Measurements from ENCODE around the gene CHI3L1. TPM values are rescaled to one million over a fixed set of nuclear protein-coding genes. Genes with fewer than 3 reads are reported as not detected.

CHI3L1 gene
- total RNA-seq, 1 experiment from 2014 or later, result 5.7 TPM

GRCh38 chr1:203169770-203170520, 16.6 kb downstream of the CHI3L1 start:
- DNase-seq (ENCODE audit: low read depth), result no peak

GRCh38 chr1:203168991-203169390, 17.5 kb downstream of the CHI3L1 start:
- no peak for DNase-seq (ENCODE audit: low read depth)

DNA sequence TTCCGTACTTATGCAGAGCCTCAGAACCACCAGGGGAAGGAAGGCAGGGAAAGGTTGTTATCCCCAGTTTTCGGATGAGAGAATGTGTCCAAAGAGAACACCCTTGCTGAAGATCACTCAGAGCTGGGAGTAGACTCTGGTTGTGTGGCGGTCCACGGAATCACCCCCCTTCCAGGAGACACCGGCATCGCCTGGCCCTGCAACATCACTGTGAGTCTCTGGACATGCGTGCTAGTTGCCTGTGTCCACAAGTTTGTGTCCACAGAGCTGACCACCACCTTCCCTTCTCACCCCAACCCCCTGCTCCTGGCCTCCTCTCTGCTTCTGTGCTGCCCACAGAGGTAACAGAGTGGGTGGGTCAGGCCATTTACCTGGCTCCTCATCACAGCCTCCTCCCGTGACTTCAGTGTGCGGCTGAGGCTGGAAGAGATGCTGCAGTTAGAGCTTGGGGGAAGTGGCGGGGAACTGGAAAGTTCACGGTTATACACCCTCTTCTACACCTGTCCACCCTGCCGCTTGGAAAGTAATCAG, 18.2 kb downstream of the CHI3L1 start:
- DNase-seq (ENCODE audit: low read depth), result no peak

DNA sequence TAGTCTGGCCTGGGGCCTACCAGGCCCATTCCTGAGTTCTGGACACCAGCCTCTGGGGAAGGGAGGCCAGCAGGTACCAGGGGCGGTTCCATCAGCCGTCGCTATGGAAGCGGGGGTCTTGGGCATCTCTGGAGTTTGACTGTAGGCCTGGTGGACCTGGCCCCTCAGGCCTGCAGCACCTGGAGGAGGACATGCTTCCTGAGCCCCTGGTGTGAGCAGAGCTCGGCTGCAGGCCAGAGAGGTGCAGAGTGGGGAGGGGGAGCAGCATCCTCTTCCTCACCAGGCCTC, 18.6 kb downstream of the CHI3L1 start:
- DNase-seq (ENCODE audit: low read depth), result no peak

- DNase-seq (ENCODE audit: low read depth), result peak; percentile 23
Observed at GRCh38 chr1:203167026-203167912, 19.2 kb downstream of the CHI3L1 start.

DNA sequence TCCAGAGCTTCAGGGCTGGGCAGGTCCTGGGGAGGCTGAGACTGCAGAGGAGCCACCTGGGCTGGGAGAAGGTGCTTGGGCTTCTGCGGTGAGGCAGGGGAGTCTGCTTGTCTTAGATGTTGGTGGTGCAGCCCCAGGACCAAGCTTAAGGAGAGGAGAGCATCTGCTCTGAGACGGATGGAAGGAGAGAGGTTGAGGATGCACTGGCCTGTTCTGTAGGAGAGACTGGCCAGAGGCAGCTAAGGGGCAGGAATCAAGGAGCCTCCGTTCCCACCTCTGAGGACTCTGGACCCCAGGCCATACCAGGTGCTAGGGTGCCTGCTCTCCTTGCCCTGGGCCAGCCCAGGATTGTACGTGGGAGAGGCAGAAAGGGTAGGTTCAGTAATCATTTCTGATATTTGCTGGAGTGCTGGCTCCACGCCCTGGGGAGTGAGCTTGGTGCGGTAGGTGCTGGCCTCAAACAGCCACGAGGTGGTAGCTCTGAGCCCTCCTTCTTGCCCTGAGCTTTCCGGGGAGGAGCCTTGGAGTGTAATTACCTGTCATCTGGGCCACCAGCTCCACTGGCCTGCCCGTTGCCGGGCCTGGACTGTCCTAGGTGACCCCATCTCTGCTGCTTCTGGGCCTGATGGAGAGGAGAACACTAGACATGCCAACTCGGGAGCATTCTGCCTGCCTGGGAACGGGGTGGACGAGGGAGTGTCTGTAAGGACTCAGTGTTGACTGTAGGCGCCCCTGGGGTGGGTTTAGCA, 20.1 kb downstream of the CHI3L1 start:
- peak; percentile 30 for DNase-seq (ENCODE audit: low read depth)

- no peak for DNase-seq (ENCODE audit: low read depth)
Observed at GRCh38 chr1:203165800-203166161, 20.7 kb downstream of the CHI3L1 start.

- no peak for DNase-seq (ENCODE audit: low read depth)
Observed at GRCh38 chr1:203165101-203165799, 21.3 kb downstream of the CHI3L1 start.

GRCh38 chr1:203163891-203164635, 22.4 kb downstream of the CHI3L1 start:
- no peak for DNase-seq (ENCODE audit: low read depth)

DNA sequence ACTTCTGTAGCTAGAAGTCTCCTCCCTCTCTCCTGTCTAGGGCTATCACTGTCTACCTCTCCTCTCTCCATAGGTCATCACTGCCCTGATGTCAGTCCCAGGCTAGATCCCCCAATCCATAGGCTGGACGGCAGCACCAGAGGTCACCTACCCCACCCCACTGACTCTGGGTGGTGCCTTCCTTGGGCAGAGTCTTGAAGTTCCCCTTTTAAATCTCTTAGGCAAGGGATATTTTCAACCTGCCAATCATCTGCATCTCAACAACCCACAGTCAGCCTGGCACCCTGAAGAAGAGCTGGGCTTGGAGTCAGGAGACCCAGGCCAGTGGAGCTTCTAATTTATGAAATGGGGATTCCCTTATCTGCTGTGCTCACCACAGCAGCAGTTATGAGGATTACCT, 24.1 kb downstream of the CHI3L1 start:
- no peak for DNase-seq (ENCODE audit: low read depth)

DNA sequence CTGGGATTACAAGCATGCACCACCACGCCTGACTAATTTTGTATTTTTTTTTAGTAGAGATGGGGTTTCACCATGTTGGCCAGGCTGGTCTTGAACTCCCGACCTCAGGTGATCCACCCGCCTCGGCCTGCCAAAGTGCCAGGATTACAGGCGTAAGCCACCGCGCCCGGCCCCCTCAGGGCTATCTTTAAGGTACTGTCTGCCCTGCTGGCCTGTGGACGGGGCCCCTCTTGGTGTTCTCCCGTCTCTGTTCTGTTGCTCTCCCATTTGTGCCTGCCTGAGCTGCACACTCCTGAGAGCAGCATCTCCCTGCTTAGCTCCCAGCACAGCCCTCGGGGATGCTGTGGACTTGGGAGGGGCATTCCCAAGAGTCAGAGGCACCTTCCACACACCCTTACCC, 24.8 kb downstream of the CHI3L1 start:
- no peak for DNase-seq (ENCODE audit: low read depth)

GRCh38 chr1:203161175-203161574, 25.3 kb downstream of the CHI3L1 start:
- no peak for DNase-seq (ENCODE audit: low read depth)

DNA sequence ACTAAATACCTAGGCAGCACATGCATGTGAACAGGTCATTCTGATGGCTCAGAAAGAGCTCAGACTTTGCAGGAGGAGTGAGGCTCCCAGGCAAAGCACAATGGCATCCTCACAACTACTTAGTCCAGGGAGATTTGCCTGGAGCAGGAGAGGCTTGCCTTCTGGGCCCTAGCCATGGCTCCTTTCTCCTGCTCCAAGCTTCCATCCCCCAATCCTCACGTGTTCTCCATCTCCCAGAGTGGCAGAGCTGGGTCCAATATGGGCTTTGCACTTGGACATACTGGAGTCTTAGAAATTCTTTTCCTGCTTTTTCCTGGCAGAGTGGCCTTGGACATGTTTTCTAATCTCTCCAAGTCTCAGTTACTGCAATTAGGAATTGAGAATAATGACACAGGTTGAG, 26.7 kb downstream of the CHI3L1 start:
- DNase-seq (ENCODE audit: low read depth), result no peak

GRCh38 chr1:203158960-203159665, 27.4 kb downstream of the CHI3L1 start:
- no peak for DNase-seq (ENCODE audit: low read depth)

DNA sequence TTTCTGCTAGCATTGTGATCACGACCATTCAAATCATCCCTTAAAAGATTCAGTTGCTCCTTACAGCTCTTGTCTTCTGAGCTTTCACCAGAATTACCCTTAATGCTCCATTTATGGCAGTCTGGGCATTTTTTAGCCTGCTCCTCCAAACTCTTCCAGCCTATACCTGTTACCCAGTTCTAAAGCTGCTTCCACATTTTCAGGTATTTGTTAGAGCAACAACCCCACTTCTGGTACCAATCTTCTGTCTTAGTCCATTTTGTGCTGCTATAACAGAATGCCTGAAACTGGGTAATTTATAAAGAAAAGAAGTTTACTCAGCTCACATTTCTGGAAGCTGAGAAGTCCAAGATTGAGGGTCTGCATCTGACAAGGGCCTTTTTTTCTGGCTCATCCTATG, 28.1 kb downstream of the CHI3L1 start:
- no peak for DNase-seq (ENCODE audit: low read depth)

DNA sequence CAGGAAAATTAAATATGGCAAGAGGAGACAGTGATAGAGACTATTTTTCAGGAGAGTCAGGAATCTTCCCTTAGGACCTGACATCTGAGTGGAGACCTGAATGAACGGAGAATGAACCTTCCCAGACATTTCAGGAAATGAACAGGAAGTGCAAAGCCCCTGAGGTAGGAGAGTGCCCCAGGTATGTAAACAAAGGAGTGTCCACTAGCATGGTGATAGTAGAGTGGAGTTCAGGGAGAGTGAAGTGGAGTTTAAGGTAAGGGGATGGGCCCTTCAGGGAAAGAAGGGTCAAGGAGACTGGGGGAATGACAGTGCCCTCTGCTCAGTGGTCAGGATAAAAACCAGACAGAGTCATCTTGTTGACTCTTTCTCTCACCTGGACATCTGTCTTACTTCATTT, 30.2 kb downstream of the CHI3L1 start:
- no peak for DNase-seq (ENCODE audit: low read depth)

DNA sequence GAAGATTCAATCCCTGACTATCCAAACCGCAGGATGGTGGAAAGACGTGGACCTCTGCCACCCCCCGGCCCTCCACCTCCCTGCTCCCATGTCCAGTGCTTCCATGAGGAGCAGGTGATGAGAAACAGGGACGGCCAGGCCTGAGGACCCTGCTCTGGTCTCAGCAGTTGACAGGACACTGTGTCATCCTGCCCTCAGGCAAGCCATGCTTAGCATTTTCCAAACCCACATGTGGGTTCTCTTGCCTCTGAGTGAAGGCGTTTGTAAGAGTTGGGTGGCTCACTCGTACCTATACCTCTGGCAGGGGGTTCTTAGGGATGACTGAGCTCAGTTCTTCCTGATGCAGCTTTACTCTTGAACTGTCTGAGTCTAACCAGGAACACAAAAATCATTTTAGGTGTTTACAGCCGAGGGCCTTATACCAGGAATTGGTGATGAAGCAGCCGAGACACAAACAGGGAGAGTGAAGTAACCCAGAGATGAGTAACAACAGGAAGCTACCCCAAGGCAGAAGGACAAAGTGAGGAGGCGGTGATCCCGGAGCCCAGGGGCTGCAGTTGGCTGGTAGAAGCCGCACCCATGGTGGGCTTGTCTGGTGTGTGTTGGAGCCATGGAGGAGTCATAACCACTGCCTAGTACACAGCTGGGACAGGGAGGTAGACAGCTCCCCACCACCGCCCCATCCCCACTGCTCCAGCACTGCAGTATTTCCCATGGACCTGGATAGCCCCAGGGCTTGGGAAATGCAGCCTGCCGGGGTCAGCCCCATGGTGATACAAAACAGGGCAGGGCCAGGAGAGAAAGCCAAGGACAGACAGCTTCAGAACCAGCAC, 32.3 kb downstream of the CHI3L1 start:
- DNase-seq (ENCODE audit: low read depth), result peak; percentile 77

DNA sequence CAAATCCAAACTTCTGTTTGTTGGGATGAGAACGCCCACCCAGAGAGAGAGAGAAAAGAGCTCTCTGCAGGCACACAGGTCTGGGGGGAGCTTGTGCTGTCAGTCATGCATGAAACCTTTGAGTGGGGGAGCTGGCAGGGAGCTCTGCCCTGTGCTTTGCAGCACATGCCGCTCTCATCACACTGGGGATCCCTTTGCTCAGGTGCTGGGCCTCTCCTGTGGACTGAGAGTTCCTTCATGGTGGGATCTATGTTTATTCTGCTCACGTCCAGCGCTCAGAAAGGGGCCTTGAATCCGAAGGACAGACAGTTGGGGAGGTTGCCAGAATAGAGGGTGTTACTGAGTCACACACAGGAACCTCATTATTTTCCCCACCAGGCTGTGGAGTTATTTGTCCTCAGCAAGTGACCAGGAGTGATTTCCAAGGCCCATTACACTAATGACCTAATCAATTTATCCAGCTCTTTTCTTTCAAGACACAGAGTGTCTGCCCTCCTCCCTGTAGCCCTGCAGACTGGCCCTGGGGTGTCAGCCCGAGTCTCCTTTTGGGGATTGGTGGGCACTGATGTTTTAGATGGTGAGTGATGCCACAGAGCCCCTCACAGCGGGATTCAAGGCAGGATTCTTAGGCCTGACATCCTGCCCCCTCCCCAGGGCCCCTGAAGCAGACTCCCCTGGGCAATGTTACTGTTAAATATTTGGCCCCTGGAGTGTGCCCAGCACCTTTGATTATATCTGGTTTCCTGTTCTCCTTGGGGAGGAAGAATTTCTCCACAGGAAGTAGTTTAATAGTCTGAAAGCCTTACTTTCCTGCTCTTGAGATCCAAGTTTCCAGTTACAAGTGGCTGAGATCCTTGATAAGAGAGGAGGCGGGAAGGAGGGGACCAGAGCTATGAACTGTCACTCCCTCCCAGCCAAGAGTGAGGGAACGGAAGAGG, 33.2 kb downstream of the CHI3L1 start:
- DNase-seq (ENCODE audit: low read depth), result peak; percentile 48

Measured in HT1080 (cell line).